ENCODE measurements around the gene FARSB. TPM values are rescaled to one million over a fixed set of nuclear protein-coding genes. Genes with fewer than 3 reads are reported as not detected.

FARSB gene
- total and polyA plus RNA-seq, 3 donors from 2014 or later: 14.1 to 35.0 (median 22.8) TPM

GRCh38 chr2:222582928-222583327 is 73.0 kb downstream of the FARSB start:
- intact Hi-C loops (cut with DNase I; ENCODE audit: low total_unique reads): no loop called here
- Histone ChIP-seq H3K4me3 (no peak overlapping the region), H3K27me3 (no peaks in the 10 kb centered on the region), H3K36me3 (ENCODE audit: low read depth, missing control alignments) (no peaks in the 10 kb centered on the region), H3K4me1 (no peaks in the 10 kb centered on the region), H3K27ac (no peak overlapping the region), H3K9me3 (no peaks in the 10 kb centered on the region)
- TF ChIP-seq CTCF (IDR thresholded peaks at IDR 0.05): no peak
- TF ChIP-seq POLR2A (IDR thresholded peaks at IDR 0.05): no peak
- no peak for DNase-seq

GRCh38 chr2:222577341-222577740 is 78.6 kb downstream of the FARSB start:
- peaks cover 9% of the 10 kb centered on the region for H3K4me1 ChIP-seq
- no peaks in the 10 kb centered on the region for H3K36me3 ChIP-seq (ENCODE audit: low read depth, missing control alignments)
- DNase-seq: no peak
- H3K27me3 ChIP-seq: no peaks in the 10 kb centered on the region
- TF ChIP-seq CTCF (IDR thresholded peaks at IDR 0.05): no peak
- no peak for TF ChIP-seq POLR2A (IDR thresholded peaks at IDR 0.05)
- intact Hi-C loops (cut with DNase I; ENCODE audit: low total_unique reads): no loop called here
- no peak overlapping the region for H3K4me3 ChIP-seq
- no peak overlapping the region for H3K27ac ChIP-seq
- 74 to 93% methylated on average over 3 of the region's 3 CpGs for WGBS, 2 donors
- H3K9me3 ChIP-seq: no peaks in the 10 kb centered on the region

- H3K27me3 ChIP-seq: no peaks in the 10 kb centered on the region
- 85 to 88% methylated on average over 7 of the region's 7 CpGs for WGBS, 2 donors
- H3K4me3 ChIP-seq: no peak overlapping the region
- H3K4me1 ChIP-seq: peaks cover 10% of the 10 kb centered on the region
- no peak for DNase-seq
- no peaks in the 10 kb centered on the region for H3K9me3 ChIP-seq
- intact Hi-C loops (cut with DNase I; ENCODE audit: low total_unique reads): no loop called here
- TF ChIP-seq CTCF (IDR thresholded peaks at IDR 0.05): no peak
- no peak for TF ChIP-seq POLR2A (IDR thresholded peaks at IDR 0.05)
- H3K36me3 ChIP-seq (ENCODE audit: low read depth, missing control alignments): no peaks in the 10 kb centered on the region
- no peak overlapping the region for H3K27ac ChIP-seq
Measured at GRCh38 chr2:222576171-222577081, 79.5 kb downstream of the FARSB start.

- Histone ChIP-seq H3K9me3 (no peaks in the 10 kb centered on the region), H3K36me3 (ENCODE audit: low read depth, missing control alignments) (no peaks in the 10 kb centered on the region), H3K27ac (no peak overlapping the region), H3K27me3 (no peaks in the 10 kb centered on the region), H3K4me3 (no peak overlapping the region), H3K4me1 (peaks cover 10% of the 10 kb centered on the region)
- intact Hi-C loops (cut with DNase I; ENCODE audit: low total_unique reads): no loop called here
- WGBS, 2 donors: 84 to 86% methylated on average over 2 of the region's 2 CpGs
- no peak for DNase-seq
- TF ChIP-seq CTCF (IDR thresholded peaks at IDR 0.05): no peak
- no peak for TF ChIP-seq POLR2A (IDR thresholded peaks at IDR 0.05)
Measured at GRCh38 chr2:222575618-222576017, 80.3 kb downstream of the FARSB start.

- 45 to 82% methylated on average over 1 of the region's 1 CpG for WGBS, 2 donors
- no peak for DNase-seq
- intact Hi-C loops (cut with DNase I; ENCODE audit: low total_unique reads): no loop called here
- Histone ChIP-seq H3K4me3 (no peak overlapping the region), H3K4me1 (peaks cover 10% of the 10 kb centered on the region), H3K27me3 (no peaks in the 10 kb centered on the region), H3K9me3 (no peaks in the 10 kb centered on the region), H3K27ac (peak overlapping the region in 1 of 2 donors; percentile 61), H3K36me3 (ENCODE audit: low read depth, missing control alignments) (no peaks in the 10 kb centered on the region)
- TF ChIP-seq CTCF (IDR thresholded peaks at IDR 0.05) (no peak), POLR2A (IDR thresholded peaks at IDR 0.05) (no peak)
Measured at GRCh38 chr2:222572751-222573174, 83.1 kb downstream of the FARSB start.
